Effector CD8-positive, alpha-beta T cell (primary cell): Measurements from ENCODE around the gene ARHGAP18.

ENCODE experiments used
- DNase-seq: peaks from one replicate; lab custom pipeline; 2025; lab: John Stamatoyannopoulos, UW

Gene ARHGAP18

GRCh38 chr6:129617986-129618385, 92.0 kb downstream of the ARHGAP18 start:
- DNase-seq = no peak

GRCh38 chr6:129615496-129615895, 94.5 kb downstream of the ARHGAP18 start:
- DNase-seq = no peak

GRCh38 chr6:129615020-129615419, 95.0 kb downstream of the ARHGAP18 start:
- no peak for DNase-seq

GRCh38 chr6:129614464-129614863, 95.5 kb downstream of the ARHGAP18 start:
- no peak for DNase-seq

GRCh38 chr6:129612440-129612839, 97.5 kb downstream of the ARHGAP18 start:
- no peak for DNase-seq

GRCh38 chr6:129609635-129610034, 100.3 kb downstream of the ARHGAP18 start:
- DNase-seq = no peak

GRCh38 chr6:129608886-129609537, 101.0 kb downstream of the ARHGAP18 start:
- DNase-seq = no peak

GRCh38 chr6:129607581-129608186, 102.3 kb downstream of the ARHGAP18 start:
- DNase-seq = no peak

- DNase-seq = no peak
These were observed 103.3 kb downstream of the ARHGAP18 start for GRCh38 chr6:129606664-129607063.

GRCh38 chr6:129605967-129606366, 104.0 kb downstream of the ARHGAP18 start:
- no peak for DNase-seq

GRCh38 chr6:129605095-129605494, 104.9 kb downstream of the ARHGAP18 start:
- DNase-seq = no peak

- no peak for DNase-seq
These were observed 105.7 kb downstream of the ARHGAP18 start for GRCh38 chr6:129604321-129604720.

GRCh38 chr6:129603741-129604140, 106.2 kb downstream of the ARHGAP18 start:
- DNase-seq = no peak

- no peak for DNase-seq
These were observed 108.7 kb downstream of the ARHGAP18 start for GRCh38 chr6:129601323-129601722.

- no peak for DNase-seq
These were observed 110.5 kb downstream of the ARHGAP18 start for GRCh38 chr6:129599467-129599866.

GRCh38 chr6:129598244-129599187, 111.5 kb downstream of the ARHGAP18 start:
- DNase-seq = no peak

GRCh38 chr6:129597023-129597713, 112.8 kb downstream of the ARHGAP18 start:
- no peak for DNase-seq

- no peak for DNase-seq
These were observed 113.5 kb downstream of the ARHGAP18 start for GRCh38 chr6:129596522-129596921.

- DNase-seq = no peak
These were observed 116.8 kb downstream of the ARHGAP18 start for GRCh38 chr6:129593233-129593564.

- no peak for DNase-seq
These were observed 117.3 kb downstream of the ARHGAP18 start for GRCh38 chr6:129592516-129593232.

GRCh38 chr6:129590408-129591022, 119.5 kb downstream of the ARHGAP18 start:
- no peak for DNase-seq
